LNCaP clone FGC (cell line): ENCODE measurements around the gene DGKD.

ENCODE experiments used
- DNase-seq: peaks from one replicate; pipeline ENCODE4 v3.0.0-alpha.2; 2011; ENCODE audit warnings: low read depth
- H3K4me3 ChIP-seq: 2 replicates; pipeline ENCODE4 v1.5.1; 2011; ENCODE audit warnings: mild to moderate bottlenecking, low read depth, low read length, control low read depth
- CTCF ChIP-seq: IDR thresholded peaks from 2 replicates; pipeline ENCODE4 v1.5.1; 2012; ENCODE audit warnings: mild to moderate bottlenecking; ENCODE audit not compliant: control insufficient read depth, insufficient read depth; ENCODE audit errors: extremely low read depth

DGKD gene

GRCh38 chr2:233474308-233475160 is 120.2 kb downstream of the DGKD start:
- no peak overlapping the region for H3K4me3 ChIP-seq
- DNase-seq, result no peak
- no peak for TF ChIP-seq CTCF

GRCh38 chr2:233476063-233476410 is 121.7 kb downstream of the DGKD start:
- H3K4me3 ChIP-seq, result no peak overlapping the region
- no peak for TF ChIP-seq CTCF
- no peak for DNase-seq

- DNase-seq, result no peak
- H3K4me3 ChIP-seq, result no peak overlapping the region
- no peak for TF ChIP-seq CTCF
Observed at GRCh38 chr2:233476651-233477547, 122.6 kb downstream of the DGKD start.

- no peak for TF ChIP-seq CTCF
- no peak for DNase-seq
- no peak overlapping the region for H3K4me3 ChIP-seq
Observed at GRCh38 chr2:233477548-233478433, 123.5 kb downstream of the DGKD start.

GRCh38 chr2:233479616-233480489 is 125.6 kb downstream of the DGKD start:
- H3K4me3 ChIP-seq, result no peak overlapping the region
- TF ChIP-seq CTCF, result no peak
- no peak for DNase-seq
